H9 (cell line): ENCODE measurements around the gene ARMCX2. TPM values are rescaled to one million over a fixed set of nuclear protein-coding genes. Genes with fewer than 3 reads are reported as not detected.

Source experiments
- DNase-seq: peaks from one replicate; pipeline ENCODE4 v3.0.0-alpha.2; 2017
- H2AFZ ChIP-seq: one replicate; pipeline ENCODE4 v1.6.1; 2013; ENCODE audit warnings: mild to moderate bottlenecking, low read length, control low read depth, moderate library complexity
- H2AK5ac ChIP-seq: 2 replicates; pipeline ENCODE4 v1.6.1; 2013; ENCODE audit warnings: low read length, control low read depth, mixed read lengths; ENCODE audit not compliant: insufficient read length
- H2BK120ac ChIP-seq: one replicate; pipeline ENCODE4 v1.6.1; 2013; ENCODE audit warnings: low read depth, mild to moderate bottlenecking, low read length, control low read depth, inconsistent platforms; ENCODE audit not compliant: poor library complexity, severe bottlenecking
- H2BK12ac ChIP-seq: 2 replicates; pipeline ENCODE4 v1.6.1; 2013; ENCODE audit warnings: low read length, control low read depth, mixed read lengths, low read depth; ENCODE audit not compliant: insufficient read length
- H2BK15ac ChIP-seq: 2 replicates; pipeline ENCODE4 v1.6.1; 2013; ENCODE audit warnings: low read depth, low read length, control low read depth
- H2BK20ac ChIP-seq: one replicate; pipeline ENCODE4 v1.6.1; 2013; ENCODE audit warnings: low read depth, mild to moderate bottlenecking, low read length, control low read depth, inconsistent platforms; ENCODE audit not compliant: poor library complexity, severe bottlenecking
- H2BK5ac ChIP-seq: 2 replicates; pipeline ENCODE4 v1.6.1; 2013; ENCODE audit warnings: low read length, control low read depth, mixed read lengths; ENCODE audit not compliant: insufficient read length
- H3K14ac ChIP-seq: 2 replicates; pipeline ENCODE4 v1.6.1; 2013; ENCODE audit warnings: low read length, control low read depth; ENCODE audit not compliant: insufficient read depth
- H3K18ac ChIP-seq: 2 replicates; pipeline ENCODE4 v1.6.1; 2013; ENCODE audit warnings: low read depth, mild to moderate bottlenecking, mixed read lengths, low read length, control low read depth; ENCODE audit not compliant: insufficient read length
- H3K23ac ChIP-seq: 2 replicates; pipeline ENCODE4 v1.6.1; 2013; ENCODE audit warnings: low read length, control low read depth, mixed read lengths, low read depth; ENCODE audit not compliant: insufficient read length
- H3K23me2 ChIP-seq: 2 replicates; pipeline ENCODE4 v1.6.1; 2013; ENCODE audit warnings: low read depth, mild to moderate bottlenecking, mixed read lengths, low read length, control low read depth; ENCODE audit not compliant: insufficient read length, poor library complexity, severe bottlenecking
- H3K27ac ChIP-seq: 2 replicates; pipeline ENCODE4 v1.5.1; 2013; ENCODE audit warnings: low read length, control low read depth, mixed read lengths, low read depth; ENCODE audit not compliant: insufficient read length
- H3K27me3 ChIP-seq: 2 replicates; pipeline ENCODE4 v1.6.1; 2013; ENCODE audit warnings: low read length, control low read depth, inconsistent platforms; ENCODE audit not compliant: insufficient read depth
- H3K4ac ChIP-seq: 2 replicates; pipeline ENCODE4 v1.6.1; 2013; ENCODE audit warnings: low read depth, mild to moderate bottlenecking, control low read depth, inconsistent platforms, low read length, moderate library complexity
- H3K4me1 ChIP-seq: 2 replicates; pipeline ENCODE4 v1.6.1; 2013; ENCODE audit warnings: low read length, control low read depth, inconsistent platforms; ENCODE audit not compliant: insufficient read depth
- H3K4me2 ChIP-seq: 2 replicates; pipeline ENCODE4 v1.6.1; 2013; ENCODE audit warnings: low read length, control low read depth, mixed read lengths; ENCODE audit not compliant: insufficient read length, insufficient read depth
- H3K56ac ChIP-seq: 2 replicates; pipeline ENCODE4 v1.6.1; 2013; ENCODE audit warnings: low read depth, mild to moderate bottlenecking, mixed read lengths, low read length, control low read depth; ENCODE audit not compliant: insufficient read length
- H3K79me1 ChIP-seq: 2 replicates; pipeline ENCODE4 v1.6.1; 2013; ENCODE audit warnings: low read depth, mild to moderate bottlenecking, moderate library complexity, low read length, control low read depth, inconsistent platforms; ENCODE audit not compliant: insufficient read depth, poor library complexity, severe bottlenecking
- H3K79me2 ChIP-seq: 2 replicates; pipeline ENCODE4 v1.6.1; 2013; ENCODE audit warnings: low read length, control low read depth, inconsistent platforms; ENCODE audit not compliant: insufficient read depth
- H3K9ac ChIP-seq: 2 replicates; pipeline ENCODE4 v1.6.1; 2013; ENCODE audit warnings: low read length, control low read depth, mixed read lengths; ENCODE audit not compliant: insufficient read length; ENCODE audit errors: extremely low read depth
- H3K9me3 ChIP-seq: one replicate; pipeline ENCODE4 v1.6.1; 2013; ENCODE audit warnings: low read depth, low read length, inconsistent platforms; ENCODE audit not compliant: control insufficient read depth
- H3T11ph ChIP-seq: one replicate; pipeline ENCODE4 v1.6.1; 2013; ENCODE audit warnings: mild to moderate bottlenecking, low read length, control low read depth, inconsistent platforms
- H4K20me1 ChIP-seq: one replicate; pipeline ENCODE4 v1.6.1; 2013; ENCODE audit not compliant: control insufficient read depth, insufficient read length, insufficient read depth
- H4K5ac ChIP-seq: 2 replicates; pipeline ENCODE4 v1.6.1; 2013; ENCODE audit warnings: low read depth, mild to moderate bottlenecking, mixed read lengths, low read length, control low read depth; ENCODE audit not compliant: insufficient read length
- H4K8ac ChIP-seq: replicated peaks from 2 replicates; pipeline ENCODE4 v1.6.1; 2013; ENCODE audit warnings: low read length, control low read depth, mixed read lengths, low read depth; ENCODE audit not compliant: insufficient read length
- H4K91ac ChIP-seq: 2 replicates; pipeline ENCODE4 v1.6.1; 2013; ENCODE audit warnings: low read depth, mild to moderate bottlenecking, moderate library complexity, mixed read lengths, low read length, control low read depth; ENCODE audit not compliant: insufficient read length
- H3K27ac Mint-ChIP-seq, 3 experiments: 2 replicates in 2 of 3; 3 replicates in 1 of 3; pipeline ENCODE4 v1.8.0; 2020 to 2021; ENCODE audit warnings: mixed read lengths in 3 of 3, mild to moderate bottlenecking in 1 of 3, moderate library complexity in 1 of 3
- H3K27me3 Mint-ChIP-seq: 2 replicates; pipeline ENCODE4 v1.8.0; 2021; ENCODE audit warnings: low read depth, mild to moderate bottlenecking, moderate library complexity, mixed read lengths
- H3K36me3 Mint-ChIP-seq, 3 experiments: 2 replicates in 2 of 3; 3 replicates in 1 of 3; pipeline ENCODE4 v1.8.0; 2020 to 2021; ENCODE audit warnings: low read depth in 3 of 3, mixed read lengths in 3 of 3; ENCODE audit not compliant: insufficient read depth in 1 of 3
- H3K4me1 Mint-ChIP-seq, 2 experiments: 2 replicates each; pipeline ENCODE4 v1.8.0; 2020; ENCODE audit warnings: mixed read lengths in 2 of 2
- H3K4me3 Mint-ChIP-seq, 2 experiments: 2 replicates in 1 of 2; 3 replicates in 1 of 2; pipeline ENCODE4 v1.8.0; 2020 to 2021; ENCODE audit warnings: mild to moderate bottlenecking in 2 of 2, mixed read lengths in 2 of 2, moderate library complexity in 1 of 2
- H3K9me3 Mint-ChIP-seq, 2 experiments: 2 replicates in 1 of 2; 3 replicates in 1 of 2; pipeline ENCODE4 v1.8.0; 2020; ENCODE audit warnings: mild to moderate bottlenecking in 2 of 2, mixed read lengths in 2 of 2, moderate library complexity in 1 of 2
- WGBS: extraction: QIAGEN DNeasy Blood & Tissue Kit; methylation state at CpG from one replicate; pipeline ENCODE4 v1.1.7; 2013; ENCODE audit warnings: missing lambda C conversion rate, low lambda C conversion rate, mixed read lengths; ENCODE audit not compliant: insufficient read length; ENCODE audit errors: extremely low coverage; 5-methylcytosine and 5-hydroxymethylcytosine counted together
- long read RNA-seq: library from polyadenylated mRNA; unstranded; transcript quantifications from one replicate; pipeline ENCODE4 v2.0.0, GENCODE V29; 2020
- total RNA-seq: library from RNA; stranded (reverse); gene quantifications from 2 replicates; pipeline ENCODE4 v1.2.1, GENCODE V29; 2021
- TF ChIP-seq, protein P1 (sequence below): fragments of 200-600 bp; sonication (generic); conservative IDR thresholded peaks from 3 replicates; pipeline ENCODE4 v1.8.0; 2021; ENCODE audit warnings: antibody characterized with exemption, mild to moderate bottlenecking

The ARMCX2 gene
- 108 TPM in 2 replicates for total RNA-seq
- long read RNA-seq, transcript ARMCX2-204 (5 exons, 914 nt) = minor isoform, 42 of 835 reads
- long read RNA-seq, transcript ARMCX2-211 (6 exons, 612 nt) = minor isoform, 42 of 835 reads
- long read RNA-seq, transcript ARMCX2-208 (6 exons, 758 nt) = minor isoform, 100 of 835 reads
- long read RNA-seq, transcript ARMCX2-203 (6 exons, 2,674 nt) = major isoform, 331 of 835 reads
- long read RNA-seq, partial matches to known transcripts = 25 of 835 reads
- long read RNA-seq, other reads (novel, unspliced or antisense) = 248 of 835 reads

DNA sequence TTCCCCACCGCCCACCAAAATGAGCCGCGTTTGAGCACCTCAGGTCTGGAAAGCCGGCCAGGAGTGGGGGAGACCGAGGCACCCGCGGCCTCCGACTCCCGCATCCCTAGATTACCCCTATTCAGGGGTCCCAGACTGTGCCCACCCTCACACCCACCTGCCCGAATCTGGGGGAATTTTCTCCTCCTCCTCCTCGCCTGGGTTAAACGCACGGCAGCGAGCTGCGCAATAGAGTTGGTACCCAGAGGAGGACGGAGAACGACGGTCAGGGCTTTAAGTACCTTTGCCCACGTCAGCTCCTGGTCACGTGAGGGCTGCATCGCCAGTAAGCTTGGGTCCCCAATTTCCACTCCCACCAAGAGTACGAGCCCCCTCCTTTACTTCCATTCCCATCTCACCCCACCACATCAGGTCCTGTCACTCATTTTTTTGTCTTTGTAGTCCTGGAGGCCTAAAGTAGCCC is at the start of gene ARMCX2:
TSS of gene ARMCX2 (minus strand) at position 250 of the 463 bp plus-strand sequence. CDS start 2,262 bp downstream, outside the sequence.
- peaks cover 0 to 16% of the 10 kb centered on the region in 2 experiments; a peak in 1 of 4 replicates for H3K4me1 Mint-ChIP-seq
- no peak within 1 kb of the TSS for H2AK5ac ChIP-seq
- no peak within 1 kb of the TSS for H2BK5ac ChIP-seq
- peaks cover 5 to 19% (median 12%) of the 10 kb centered on the region in 3 experiments; a peak in 6 of 7 replicates for H3K36me3 Mint-ChIP-seq
- no CpG with 5 or more reads among the region's 22 CpGs for WGBS
- H3K18ac ChIP-seq = no peak within 1 kb of the TSS
- H3K14ac ChIP-seq = no peak within 1 kb of the TSS
- H3K4me2 ChIP-seq = peak within 1 kb of the TSS; percentile 45
- H3K27me3 Mint-ChIP-seq = peaks cover 6% of the 10 kb centered on the region
- no peaks in the 10 kb centered on the region for H3K79me1 ChIP-seq
- peak within 1 kb of the TSS; percentile 44 for H3K9ac ChIP-seq
- no peak within 1 kb of the TSS for H3K4ac ChIP-seq
- H3K4me3 Mint-ChIP-seq = peak within 1 kb of the TSS; percentile 80 to 88
- TF ChIP-seq, protein P1, sequence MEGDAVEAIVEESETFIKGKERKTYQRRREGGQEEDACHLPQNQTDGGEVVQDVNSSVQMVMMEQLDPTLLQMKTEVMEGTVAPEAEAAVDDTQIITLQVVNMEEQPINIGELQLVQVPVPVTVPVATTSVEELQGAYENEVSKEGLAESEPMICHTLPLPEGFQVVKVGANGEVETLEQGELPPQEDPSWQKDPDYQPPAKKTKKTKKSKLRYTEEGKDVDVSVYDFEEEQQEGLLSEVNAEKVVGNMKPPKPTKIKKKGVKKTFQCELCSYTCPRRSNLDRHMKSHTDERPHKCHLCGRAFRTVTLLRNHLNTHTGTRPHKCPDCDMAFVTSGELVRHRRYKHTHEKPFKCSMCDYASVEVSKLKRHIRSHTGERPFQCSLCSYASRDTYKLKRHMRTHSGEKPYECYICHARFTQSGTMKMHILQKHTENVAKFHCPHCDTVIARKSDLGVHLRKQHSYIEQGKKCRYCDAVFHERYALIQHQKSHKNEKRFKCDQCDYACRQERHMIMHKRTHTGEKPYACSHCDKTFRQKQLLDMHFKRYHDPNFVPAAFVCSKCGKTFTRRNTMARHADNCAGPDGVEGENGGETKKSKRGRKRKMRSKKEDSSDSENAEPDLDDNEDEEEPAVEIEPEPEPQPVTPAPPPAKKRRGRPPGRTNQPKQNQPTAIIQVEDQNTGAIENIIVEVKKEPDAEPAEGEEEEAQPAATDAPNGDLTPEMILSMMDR = no peak
- no peak within 1 kb of the TSS for H4K91ac ChIP-seq
- no peaks in the 10 kb centered on the region for H3K23me2 ChIP-seq
- H2BK12ac ChIP-seq = no peak within 1 kb of the TSS
- no peaks in the 10 kb centered on the region for H3K4me1 ChIP-seq
- H3K27ac ChIP-seq = no peak within 1 kb of the TSS
- no peaks in the 10 kb centered on the region for H4K20me1 ChIP-seq
- H3K79me2 ChIP-seq = no peaks in the 10 kb centered on the region
- no peak within 1 kb of the TSS for H4K8ac ChIP-seq
- H3K23ac ChIP-seq = no peak within 1 kb of the TSS
- H3T11ph ChIP-seq = no peak within 1 kb of the TSS
- H2AFZ ChIP-seq = peak within 1 kb of the TSS; percentile 9
- no peak within 1 kb of the TSS for H2BK120ac ChIP-seq
- peaks cover 74 to 76% of the 10 kb centered on the region in 2 experiments for H3K9me3 Mint-ChIP-seq
- DNase-seq = peak; percentile 62
- H2BK15ac ChIP-seq = no peak within 1 kb of the TSS
- H2BK20ac ChIP-seq = no peak within 1 kb of the TSS
- no peaks in the 10 kb centered on the region for H3K27me3 ChIP-seq
- peaks cover 40% of the 10 kb centered on the region for H3K9me3 ChIP-seq
- H3K27ac Mint-ChIP-seq = peak within 1 kb of the TSS; percentile 70 to 86 (median 70); a peak in 5 of 7 replicates
- no peak within 1 kb of the TSS for H3K56ac ChIP-seq
- H4K5ac ChIP-seq = no peak within 1 kb of the TSS
